HT1080 (cell line): Measurements from ENCODE around the gene CEBPE. TPM values are rescaled to one million over a fixed set of nuclear protein-coding genes. Genes with fewer than 3 reads are reported as not detected.

Source experiments
- DNase-seq: peaks from one replicate; pipeline ENCODE4 v3.0.0-alpha.2; 2015; ENCODE audit warnings: low read depth
- polyA plus RNA-seq, 2 experiments: library from polyadenylated mRNA; depleted of rRNA; stranded (reverse); fragments of >200 nt; gene quantifications; 2 replicates each; pipeline ENCODE4 v1.2.3, GENCODE V29; 2015
- total RNA-seq: library from RNA; depleted of rRNA; stranded (reverse); fragments of >200 nt; shearing (Covaris generic); gene quantifications from 2 replicates; pipeline ENCODE4 v1.2.3, GENCODE V29; 2014; rRNA removed

Gene CEBPE
- total RNA-seq, result 0.13 TPM in 1 of 2 replicates, not detected in the other
- polyA plus RNA-seq (2015; cell fraction: cytosol; rRNA removed), result not detected in 2 replicates
- polyA plus RNA-seq (2015; cell fraction: nucleus; rRNA removed), result not detected in 2 replicates

- DNase-seq, result no peak
Observed at GRCh38 chr14:23118506-23119362, at the start of gene CEBPE. TSS of gene CEBPE (minus strand) at chr14:23119255. CDS start at chr14:23119091, 164 bp downstream.

- no peak for DNase-seq
Observed at GRCh38 chr14:23168246-23168645, 49.2 kb upstream of the CEBPE start.

- DNase-seq, result no peak
Observed at GRCh38 chr14:23167116-23167847, 48.2 kb upstream of the CEBPE start.

GRCh38 chr14:23164949-23165348 lies 45.9 kb upstream of the CEBPE start:
- DNase-seq, result no peak

- no peak for DNase-seq
Observed at GRCh38 chr14:23164250-23164649, 45.2 kb upstream of the CEBPE start.

- DNase-seq, result no peak
Observed at GRCh38 chr14:23163830-23164229, 44.8 kb upstream of the CEBPE start.

GRCh38 chr14:23162800-23163199 lies 43.7 kb upstream of the CEBPE start:
- no peak for DNase-seq

- no peak for DNase-seq
Observed at GRCh38 chr14:23162005-23162404, 43.0 kb upstream of the CEBPE start.

- DNase-seq, result peak; percentile 65
Observed at GRCh38 chr14:23160924-23161522, 42.0 kb upstream of the CEBPE start.

GRCh38 chr14:23159532-23159931 lies 40.5 kb upstream of the CEBPE start:
- no peak for DNase-seq

GRCh38 chr14:23158779-23159178 lies 39.7 kb upstream of the CEBPE start:
- DNase-seq, result no peak

GRCh38 chr14:23154964-23155587 lies 36.0 kb upstream of the CEBPE start:
- peak; percentile 76 for DNase-seq

- no peak for DNase-seq
Observed at GRCh38 chr14:23153851-23154796, 35.1 kb upstream of the CEBPE start.

GRCh38 chr14:23151342-23151741 lies 32.3 kb upstream of the CEBPE start:
- DNase-seq, result no peak

GRCh38 chr14:23149745-23150144 lies 30.7 kb upstream of the CEBPE start:
- DNase-seq, result no peak

- DNase-seq, result no peak
Observed at GRCh38 chr14:23148591-23149249, 29.7 kb upstream of the CEBPE start.

GRCh38 chr14:23147676-23148075 lies 28.6 kb upstream of the CEBPE start:
- DNase-seq, result peak; percentile 68

GRCh38 chr14:23146980-23147379 lies 27.9 kb upstream of the CEBPE start:
- DNase-seq, result no peak

- DNase-seq, result no peak
Observed at GRCh38 chr14:23146351-23146910, 27.4 kb upstream of the CEBPE start.
